Osteoblast (primary cell): ENCODE data around the gene PPM1F. TPM values are rescaled to one million over a fixed set of nuclear protein-coding genes. Genes with fewer than 3 reads are reported as not detected.

Source experiments
- DNase-seq: peaks from one replicate; pipeline ENCODE4 v3.0.0; 2011; ENCODE audit warnings: low spot score, mixed read lengths; ENCODE audit not compliant: insufficient read length; ENCODE audit errors: missing footprints
- H2AFZ ChIP-seq: 2 replicates; pipeline ENCODE4 v1.6.0; 2011; ENCODE audit warnings: mild to moderate bottlenecking, low read length
- H3K27ac ChIP-seq: 2 replicates; pipeline ENCODE4 v1.5.1; 2011; ENCODE audit warnings: mild to moderate bottlenecking, low read depth, low read length, moderate library complexity
- H3K27me3 ChIP-seq: 2 replicates; pipeline ENCODE4 v1.6.0; 2012; ENCODE audit warnings: mild to moderate bottlenecking, control low read depth, inconsistent platforms, low read length, moderate library complexity; ENCODE audit not compliant: insufficient read depth
- H3K36me3 ChIP-seq: 2 replicates; pipeline ENCODE4 v1.5.1; 2011; ENCODE audit warnings: mild to moderate bottlenecking, low read length, control low read depth, moderate library complexity; ENCODE audit not compliant: insufficient read depth
- H3K4me1 ChIP-seq: 2 replicates; pipeline ENCODE4 v1.5.1; 2011; ENCODE audit warnings: mild to moderate bottlenecking, low read length, control low read depth, moderate library complexity; ENCODE audit not compliant: insufficient read depth
- H3K4me2 ChIP-seq: 2 replicates; pipeline ENCODE4 v1.6.0; 2011; ENCODE audit warnings: mild to moderate bottlenecking, low read length; ENCODE audit not compliant: insufficient read depth
- H3K4me3 ChIP-seq: fragments of 200-600 bp; sonication (generic); 3 replicates; pipeline ENCODE4 v1.5.1; 2012; ENCODE audit warnings: mild to moderate bottlenecking, low read length, inconsistent platforms; ENCODE audit not compliant: insufficient read depth
- H3K79me2 ChIP-seq: 2 replicates; pipeline ENCODE4 v1.6.0; 2012; ENCODE audit warnings: mild to moderate bottlenecking, low read length, control low read depth, inconsistent platforms; ENCODE audit not compliant: insufficient read depth
- H3K9me3 ChIP-seq: 2 replicates; pipeline ENCODE4 v1.5.1; 2011; ENCODE audit warnings: low read depth, low read length, control low read depth
- H4K20me1 ChIP-seq: 2 replicates; pipeline ENCODE4 v1.6.0; 2012; ENCODE audit warnings: mild to moderate bottlenecking, low read length, control low read depth; ENCODE audit not compliant: insufficient read depth
- total RNA-seq: library from RNA; depleted of rRNA; stranded (reverse); fragments of >200 nt; gene quantifications from 2 replicates; pipeline ENCODE4 v1.2.3, GENCODE V29; 2012
- TF ChIP-seq, protein P1 (sequence below): IDR thresholded peaks from 2 replicates; pipeline ENCODE4 v1.5.1; 2011; ENCODE audit warnings: mild to moderate bottlenecking, low read depth, low read length, moderate library complexity; ENCODE audit errors: extremely low read depth

Gene PPM1F
- total RNA-seq, 1 donor: 22.8 TPM

DNA sequence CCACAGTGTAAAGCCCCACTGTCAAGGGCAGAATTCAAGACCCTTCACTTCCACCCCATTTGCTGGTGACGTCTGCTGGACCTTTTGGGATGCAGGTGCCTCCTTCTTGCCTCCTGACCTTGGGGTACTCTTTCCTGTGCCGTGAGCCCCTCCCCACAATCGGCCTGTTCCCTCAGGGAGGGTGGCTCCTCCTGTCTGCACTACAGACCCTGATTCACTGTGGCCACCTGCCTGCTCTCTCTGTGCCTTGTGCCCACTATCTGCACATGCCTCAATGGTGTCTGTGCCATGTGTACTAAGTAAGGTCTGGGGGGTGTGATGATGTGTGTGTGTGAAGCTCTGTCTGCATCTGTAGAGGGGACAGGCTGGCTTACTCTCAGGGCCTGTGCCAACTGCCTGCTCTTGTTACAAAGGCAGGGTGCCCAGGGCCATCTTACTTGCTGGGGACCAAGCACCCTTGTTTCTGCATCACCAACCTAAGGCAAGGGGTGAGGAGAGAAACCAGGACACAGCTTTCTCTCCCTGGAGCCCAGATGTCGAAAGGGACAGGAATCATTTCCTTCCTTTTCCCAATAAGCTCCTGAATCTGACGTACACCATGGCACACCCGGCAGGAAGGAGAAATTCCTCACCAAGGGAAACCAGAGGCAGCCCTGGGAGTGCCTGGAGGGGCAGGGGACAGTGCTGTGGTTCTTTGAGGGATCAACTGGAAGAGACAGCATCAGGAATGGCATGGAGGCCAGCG lies 3.7 kb downstream of the PPM1F start:
- H2AFZ ChIP-seq: no peak overlapping the region
- TF ChIP-seq, protein P1, sequence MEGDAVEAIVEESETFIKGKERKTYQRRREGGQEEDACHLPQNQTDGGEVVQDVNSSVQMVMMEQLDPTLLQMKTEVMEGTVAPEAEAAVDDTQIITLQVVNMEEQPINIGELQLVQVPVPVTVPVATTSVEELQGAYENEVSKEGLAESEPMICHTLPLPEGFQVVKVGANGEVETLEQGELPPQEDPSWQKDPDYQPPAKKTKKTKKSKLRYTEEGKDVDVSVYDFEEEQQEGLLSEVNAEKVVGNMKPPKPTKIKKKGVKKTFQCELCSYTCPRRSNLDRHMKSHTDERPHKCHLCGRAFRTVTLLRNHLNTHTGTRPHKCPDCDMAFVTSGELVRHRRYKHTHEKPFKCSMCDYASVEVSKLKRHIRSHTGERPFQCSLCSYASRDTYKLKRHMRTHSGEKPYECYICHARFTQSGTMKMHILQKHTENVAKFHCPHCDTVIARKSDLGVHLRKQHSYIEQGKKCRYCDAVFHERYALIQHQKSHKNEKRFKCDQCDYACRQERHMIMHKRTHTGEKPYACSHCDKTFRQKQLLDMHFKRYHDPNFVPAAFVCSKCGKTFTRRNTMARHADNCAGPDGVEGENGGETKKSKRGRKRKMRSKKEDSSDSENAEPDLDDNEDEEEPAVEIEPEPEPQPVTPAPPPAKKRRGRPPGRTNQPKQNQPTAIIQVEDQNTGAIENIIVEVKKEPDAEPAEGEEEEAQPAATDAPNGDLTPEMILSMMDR: no peak
- H3K27me3 ChIP-seq: no peaks in the 10 kb centered on the region
- peak; percentile 34 for DNase-seq
- H3K36me3 ChIP-seq: peaks cover 18% of the 10 kb centered on the region
- H3K4me2 ChIP-seq: no peak overlapping the region
- H3K27ac ChIP-seq: no peak overlapping the region
- peaks cover 25% of the 10 kb centered on the region for H3K4me1 ChIP-seq
- H3K4me3 ChIP-seq: no peak overlapping the region
- no peaks in the 10 kb centered on the region for H3K9me3 ChIP-seq
- peaks cover 6% of the 10 kb centered on the region for H4K20me1 ChIP-seq
- H3K79me2 ChIP-seq: peaks cover 67% of the 10 kb centered on the region

DNA sequence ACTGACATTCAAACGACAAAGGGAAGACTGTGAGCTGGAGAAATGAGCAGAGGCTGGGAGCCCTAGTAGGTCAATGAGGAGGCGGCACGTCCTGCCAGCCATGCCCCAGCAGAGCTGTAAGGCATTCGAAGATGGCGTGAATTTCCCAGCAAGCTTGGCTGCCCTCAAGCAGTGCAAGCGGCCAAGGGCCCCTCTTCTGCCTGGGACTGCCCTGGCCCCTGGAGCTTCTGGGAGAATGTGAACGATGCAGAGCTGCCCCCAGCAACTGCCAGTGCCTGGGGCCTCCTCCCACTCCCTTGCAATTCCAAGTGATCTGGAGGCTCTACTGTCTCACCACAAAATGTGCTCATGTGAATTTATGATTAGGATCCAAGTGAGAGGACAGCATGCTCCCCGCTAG lies 4.3 kb downstream of the PPM1F start:
- Histone ChIP-seq H4K20me1 (peaks cover 6% of the 10 kb centered on the region), H3K9me3 (no peaks in the 10 kb centered on the region), H3K79me2 (peaks cover 73% of the 10 kb centered on the region), H3K4me1 (peaks cover 25% of the 10 kb centered on the region), H3K36me3 (peaks cover 21% of the 10 kb centered on the region), H2AFZ (no peak overlapping the region), H3K4me2 (no peak overlapping the region), H3K27me3 (no peaks in the 10 kb centered on the region), H3K27ac (peak overlapping the region; percentile 82), H3K4me3 (no peak overlapping the region)
- TF ChIP-seq, protein P1: no peak
- no peak for DNase-seq

DNA sequence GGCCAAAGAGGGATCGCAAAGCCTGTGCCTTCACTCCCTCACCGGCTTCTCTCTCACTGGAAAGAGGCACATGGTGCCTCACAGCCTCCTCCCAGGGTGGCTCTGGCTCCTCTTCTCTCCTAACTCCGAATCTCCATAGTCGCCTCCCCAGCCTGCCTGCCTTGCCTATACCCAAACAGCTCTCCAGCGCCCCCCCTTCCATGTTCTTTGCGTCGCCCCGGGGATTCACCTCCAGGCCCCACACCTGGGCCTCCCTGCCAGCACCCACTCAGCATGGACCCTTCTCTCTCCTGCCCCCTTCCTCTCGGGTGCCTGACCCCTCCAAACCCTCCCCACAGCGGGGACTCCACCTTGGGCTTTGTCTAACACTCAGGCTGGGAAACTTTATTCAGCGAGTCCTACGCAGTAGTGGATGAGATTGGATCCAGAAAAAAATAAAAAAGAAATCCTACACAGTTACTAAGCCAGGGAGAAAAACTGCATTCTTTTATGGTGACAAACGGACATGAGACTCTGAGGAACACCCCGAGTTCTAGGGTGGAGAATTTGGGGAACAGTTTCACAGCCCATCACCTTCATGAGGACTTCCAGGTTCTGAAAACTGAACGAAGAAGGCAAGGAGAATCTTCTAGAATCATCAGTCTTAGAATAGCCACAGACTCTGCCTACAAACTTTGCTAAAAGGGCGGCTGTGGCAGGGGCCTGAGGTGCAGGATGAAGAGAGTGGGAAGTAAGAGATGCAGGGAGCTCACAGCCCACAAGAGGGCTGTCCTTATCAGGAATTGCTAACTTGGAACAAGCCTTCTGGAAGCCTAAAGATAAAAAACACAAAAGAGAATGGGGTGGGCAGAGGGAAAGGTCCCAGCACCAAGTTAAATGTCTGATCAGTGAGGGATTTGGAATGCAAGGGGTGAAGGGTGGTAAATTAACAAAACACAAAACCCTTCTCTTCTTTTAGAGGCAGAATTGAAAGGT lies 5.3 kb downstream of the PPM1F start:
- peaks cover 21% of the 10 kb centered on the region for H3K36me3 ChIP-seq
- no peaks in the 10 kb centered on the region for H3K27me3 ChIP-seq
- peak overlapping the region; percentile 82 for H3K27ac ChIP-seq
- peaks cover 70% of the 10 kb centered on the region for H3K79me2 ChIP-seq
- no peak overlapping the region for H3K4me3 ChIP-seq
- no peaks in the 10 kb centered on the region for H3K9me3 ChIP-seq
- H2AFZ ChIP-seq: peak overlapping the region; percentile 58
- H3K4me1 ChIP-seq: peaks cover 33% of the 10 kb centered on the region
- H4K20me1 ChIP-seq: peaks cover 6% of the 10 kb centered on the region
- peak overlapping the region; percentile 67 for H3K4me2 ChIP-seq
- TF ChIP-seq, protein P1: peak; percentile 56
- peak; percentile 93 for DNase-seq
